ENCODE results near the gene ETDB.
"Not testable (repeated sequence)": the region's sequence is repeated elsewhere in the genome, so short reads cannot be mapped to it uniquely, and the experiment has no call there.

The ETDB gene

DNA sequence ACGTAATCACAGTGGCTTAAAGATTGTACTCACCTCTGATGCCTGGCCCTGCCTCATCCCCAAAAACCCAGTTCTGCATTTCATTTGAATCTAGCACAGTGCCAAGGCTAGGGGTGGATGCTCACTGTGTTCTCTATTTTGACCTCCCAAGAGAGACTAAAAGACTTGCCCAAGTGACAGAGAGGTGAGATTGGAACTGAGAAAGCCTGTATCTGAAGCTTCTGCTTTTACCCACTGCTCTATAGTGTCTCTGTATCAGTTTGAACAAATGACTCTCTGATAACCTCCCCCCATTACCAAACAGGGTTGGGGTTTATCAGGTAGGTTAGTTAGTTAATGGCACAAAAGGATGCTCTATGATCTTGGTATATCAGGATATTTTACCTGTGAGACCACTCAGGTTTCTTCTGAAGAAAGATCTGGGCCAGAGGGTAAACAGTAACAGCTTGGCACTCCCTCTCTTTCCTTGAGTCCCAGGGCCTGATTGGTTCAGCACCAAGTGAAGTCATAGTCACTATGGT, at the start of gene ETDB:
Gene ETDB, minus strand, starts transcription at position 471 of the 521 bp plus-strand sequence. CDS start 1,265 bp downstream, outside the sequence.
- DNase-seq (ENCODE audit: low read depth in 1 of 2, low spot score in 1 of 2), result not testable (repeated sequence)

DNA sequence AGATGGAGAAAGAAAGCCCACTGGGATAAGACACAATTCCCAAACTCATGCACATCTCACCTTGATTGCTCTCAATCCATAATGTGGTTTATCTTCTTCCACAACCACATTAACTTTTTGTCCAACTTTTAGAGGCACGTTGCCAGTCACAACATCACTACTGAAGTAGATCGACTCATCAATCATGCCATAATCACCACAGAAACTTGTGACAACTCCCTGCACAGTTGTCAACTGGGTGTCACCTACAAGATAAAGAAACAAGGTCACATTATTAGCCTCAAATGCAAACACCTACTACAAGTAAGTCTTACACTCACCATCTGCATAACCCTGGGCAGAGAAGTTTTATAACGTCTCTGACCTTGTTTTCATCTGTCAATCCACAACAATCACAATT, 49.2 kb upstream of the ETDB start:
- DNase-seq (ENCODE audit: low read depth in 1 of 2, low spot score in 1 of 2), result not testable (repeated sequence)

DNA sequence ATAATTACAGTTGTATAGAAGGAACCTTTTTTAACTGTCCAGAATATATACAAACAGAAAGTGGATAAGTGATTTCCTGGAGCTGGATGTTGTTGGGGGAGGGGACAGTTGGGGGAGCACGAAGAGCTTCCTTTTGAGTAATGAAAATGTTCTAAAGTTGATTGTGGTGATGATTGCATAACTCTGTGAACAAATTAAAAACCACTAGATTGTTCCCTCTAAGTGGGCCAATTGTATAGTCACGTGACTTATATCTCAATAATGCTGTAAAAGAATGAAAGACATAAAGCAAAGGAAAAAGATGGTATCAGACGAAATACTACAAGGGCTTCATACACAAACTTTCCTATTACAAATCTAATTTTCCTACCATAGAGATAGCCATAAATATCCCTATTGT, 48.2 kb upstream of the ETDB start:
- no peak for DNase-seq (ENCODE audit: low read depth in 1 of 2, low spot score in 1 of 2)

DNA sequence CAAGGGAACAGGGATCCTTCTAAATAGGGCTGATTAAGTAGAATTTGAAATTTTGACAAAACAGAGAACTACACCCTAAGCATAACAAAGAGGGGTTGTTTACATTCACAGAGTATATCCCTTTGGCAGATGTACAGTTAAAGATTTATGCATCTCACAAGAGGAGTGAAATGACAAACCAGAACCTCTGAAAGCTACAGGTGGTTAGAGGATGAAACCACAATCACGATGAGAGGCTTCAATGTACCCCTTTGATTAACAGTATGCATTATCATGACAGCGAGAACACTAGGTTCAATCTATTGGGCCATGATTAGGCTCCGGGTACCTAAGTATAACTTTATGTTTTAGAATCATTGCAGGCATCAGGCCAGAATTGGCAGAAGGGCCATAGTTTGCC, 34.4 kb upstream of the ETDB start:
- DNase-seq (ENCODE audit: low read depth in 1 of 2, low spot score in 1 of 2), result not testable (repeated sequence)

DNA sequence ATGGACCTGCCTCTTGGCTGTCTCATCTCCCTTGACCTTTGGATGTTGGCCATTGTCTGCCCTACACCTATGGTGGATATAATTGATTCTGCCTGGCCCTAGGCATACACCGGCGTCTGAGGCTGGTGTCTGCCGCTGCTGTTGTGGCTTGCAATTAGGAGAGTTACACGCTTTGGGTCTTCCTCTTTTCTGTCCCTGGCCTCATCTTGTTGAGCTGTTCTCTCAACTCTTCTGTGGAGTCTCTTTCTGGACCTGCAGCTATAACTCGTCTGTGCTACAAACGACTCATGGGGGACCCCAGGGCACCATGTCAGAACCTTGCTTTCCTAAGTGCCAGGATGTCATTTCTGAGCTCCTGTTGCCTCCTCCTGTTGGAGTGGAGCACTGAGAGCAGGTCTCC, 5.8 kb upstream of the ETDB start:
- not testable (repeated sequence) for DNase-seq (ENCODE audit: low read depth in 1 of 2, low spot score in 1 of 2)

DNA sequence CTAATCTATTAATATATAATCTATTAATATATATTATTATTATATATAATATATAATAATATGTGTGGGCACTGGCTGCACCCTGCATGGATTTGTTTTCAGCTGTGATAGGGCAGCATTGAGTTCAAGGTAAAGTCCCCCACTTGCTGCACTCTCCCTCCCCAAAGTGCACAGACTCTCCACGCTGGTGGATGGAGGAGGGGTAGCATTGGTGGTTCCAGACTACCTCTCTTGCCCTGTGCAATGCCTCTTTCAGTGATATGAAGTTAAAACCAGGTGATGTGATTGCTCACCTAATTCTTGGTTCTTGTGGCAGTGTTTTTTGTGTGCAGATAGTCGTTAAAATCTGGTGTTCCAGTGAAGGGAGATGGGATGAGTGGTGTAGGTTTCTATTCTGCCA, 4.3 kb downstream of the ETDB start:
- DNase-seq (ENCODE audit: low read depth in 1 of 2, low spot score in 1 of 2), result not testable (repeated sequence)

DNA sequence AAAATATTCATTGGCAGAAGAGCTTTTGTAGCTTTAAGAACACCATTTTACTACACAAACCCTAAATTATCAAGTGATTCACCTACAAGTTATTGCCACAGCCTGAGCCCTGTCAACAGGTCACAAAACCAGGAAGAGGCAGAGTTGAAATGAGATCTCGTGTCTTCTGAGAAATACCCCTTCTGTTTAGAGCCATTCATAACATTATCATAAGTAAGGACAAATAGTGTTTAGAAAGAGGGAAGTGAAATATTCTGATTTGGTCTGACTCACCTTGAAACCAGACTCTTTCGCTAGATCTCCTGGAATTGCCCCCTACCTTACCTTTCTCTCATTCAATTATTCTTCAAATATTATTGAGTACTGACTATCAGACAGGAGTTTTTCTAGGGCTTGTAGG, 5.9 kb downstream of the ETDB start:
- DNase-seq (ENCODE audit: low read depth in 1 of 2, low spot score in 1 of 2), result no peak

DNA sequence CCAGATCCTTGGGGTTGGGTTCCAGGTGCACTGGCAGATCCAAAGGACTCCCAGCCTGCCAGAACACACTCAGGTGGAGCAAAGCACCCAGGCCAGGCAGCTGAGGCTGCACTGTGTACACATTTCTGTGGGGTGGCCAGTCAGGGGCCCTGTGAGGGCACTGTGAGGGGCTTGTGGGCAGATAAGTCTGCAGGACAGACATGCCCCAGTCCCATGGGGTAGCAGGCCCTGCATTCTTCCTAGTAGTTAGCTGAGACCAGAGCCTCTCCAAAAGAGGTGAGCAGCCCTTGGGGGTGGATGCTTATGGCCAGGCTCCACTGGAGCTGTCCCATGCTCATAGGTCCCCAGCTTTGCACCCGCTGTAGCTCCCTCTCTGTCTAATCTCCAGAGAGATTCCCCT, 7.6 kb downstream of the ETDB start:
- DNase-seq (ENCODE audit: low read depth in 1 of 2, low spot score in 1 of 2), result no peak

DNA sequence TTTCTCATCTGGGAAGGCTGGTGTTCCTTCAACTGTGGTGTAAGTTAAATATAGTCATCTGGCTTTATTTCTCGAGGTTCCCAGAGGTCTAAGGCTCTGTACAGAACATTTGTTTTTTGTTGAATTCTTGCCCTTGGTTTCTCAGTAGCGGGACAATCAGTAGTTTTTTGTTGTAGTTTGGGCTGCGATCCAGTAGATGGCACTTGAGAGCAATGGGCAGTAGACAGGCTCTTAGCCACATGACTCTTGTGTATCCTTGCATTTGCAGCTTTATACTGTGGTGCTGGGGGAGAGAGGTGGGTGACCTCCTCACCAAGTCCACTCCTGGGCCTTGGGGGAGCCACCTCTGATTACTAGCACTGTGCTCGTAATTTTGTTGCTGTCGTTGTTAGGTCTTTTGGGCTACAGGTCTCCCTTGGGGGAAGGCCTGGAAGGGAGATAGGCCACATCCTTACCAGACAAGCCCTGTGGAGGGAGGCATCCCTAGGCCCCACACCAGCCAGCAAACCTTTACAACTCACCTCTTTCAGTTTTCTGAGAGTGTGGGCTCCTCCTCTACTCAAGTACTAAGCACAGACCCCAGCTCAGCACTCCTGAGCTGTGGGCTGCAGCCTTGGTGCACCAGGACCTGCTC, 8.1 kb downstream of the ETDB start:
- DNase-seq (ENCODE audit: low read depth in 1 of 2, low spot score in 1 of 2), result peak in 1 of 2 donors; percentile 30

DNA sequence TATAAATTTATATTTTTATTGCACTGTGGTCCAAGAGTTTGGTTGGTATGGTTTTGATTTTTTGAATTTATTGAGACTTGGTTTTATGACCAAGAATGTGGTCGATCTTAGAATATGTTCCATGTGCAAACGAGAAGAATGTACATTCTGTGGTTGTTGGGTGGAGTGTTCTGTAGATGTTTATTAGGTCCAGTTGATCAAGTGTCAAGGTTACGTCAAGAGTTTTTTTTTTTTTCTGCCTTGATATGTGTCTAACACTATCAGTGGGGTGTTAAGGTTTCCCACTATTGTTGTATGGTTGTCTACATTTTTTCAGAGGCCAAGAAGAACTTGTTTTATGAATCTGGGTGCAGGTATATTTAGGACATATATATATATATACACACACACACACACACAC, 10.8 kb downstream of the ETDB start:
- no peak for DNase-seq (ENCODE audit: low read depth in 1 of 2, low spot score in 1 of 2)

DNA sequence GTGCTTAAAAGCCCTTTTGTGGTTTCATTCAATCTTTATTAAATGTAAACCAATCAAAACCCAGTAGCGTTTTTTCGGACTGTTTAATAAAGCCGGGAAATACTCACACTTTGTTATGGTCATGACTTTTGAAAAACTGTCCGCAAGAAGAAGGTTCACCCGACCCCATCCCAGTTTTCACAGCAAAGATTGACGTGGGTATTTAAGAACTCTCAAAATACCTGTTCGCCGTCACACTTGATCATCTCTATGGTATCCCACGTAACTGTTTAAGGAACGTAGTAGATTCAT, 20.9 kb downstream of the ETDB start:
- DNase-seq (ENCODE audit: low read depth in 1 of 2, low spot score in 1 of 2), result no peak

DNA sequence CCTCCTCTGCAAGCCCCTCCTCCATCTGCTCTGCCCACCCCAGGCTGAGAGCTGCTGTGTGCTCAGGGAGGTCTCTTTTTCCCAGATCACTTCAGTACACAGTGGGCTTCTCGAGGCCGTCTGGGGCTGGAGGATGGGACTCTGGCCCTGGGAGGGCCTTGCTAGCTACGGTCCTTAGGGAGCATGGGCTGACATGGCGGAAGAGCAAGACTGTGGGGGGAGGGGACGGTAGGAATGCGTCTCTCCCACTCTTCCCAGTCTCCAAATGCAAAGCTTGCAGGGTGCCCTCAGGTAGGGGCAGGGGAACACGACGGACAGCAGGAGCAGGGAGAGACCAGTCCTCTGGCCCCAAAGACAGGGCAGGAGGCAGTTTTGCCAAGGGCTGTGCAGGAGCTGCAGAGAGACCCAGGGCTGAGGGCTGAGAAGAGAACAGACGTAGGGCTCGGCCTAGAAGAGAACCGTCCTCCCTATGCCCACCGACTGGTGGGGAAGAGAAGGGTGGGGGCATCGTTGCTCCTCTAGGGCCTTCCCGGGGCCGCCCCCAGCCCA, 23.1 kb downstream of the ETDB start:
- not testable (repeated sequence) for DNase-seq (ENCODE audit: low read depth in 1 of 2, low spot score in 1 of 2)

DNA sequence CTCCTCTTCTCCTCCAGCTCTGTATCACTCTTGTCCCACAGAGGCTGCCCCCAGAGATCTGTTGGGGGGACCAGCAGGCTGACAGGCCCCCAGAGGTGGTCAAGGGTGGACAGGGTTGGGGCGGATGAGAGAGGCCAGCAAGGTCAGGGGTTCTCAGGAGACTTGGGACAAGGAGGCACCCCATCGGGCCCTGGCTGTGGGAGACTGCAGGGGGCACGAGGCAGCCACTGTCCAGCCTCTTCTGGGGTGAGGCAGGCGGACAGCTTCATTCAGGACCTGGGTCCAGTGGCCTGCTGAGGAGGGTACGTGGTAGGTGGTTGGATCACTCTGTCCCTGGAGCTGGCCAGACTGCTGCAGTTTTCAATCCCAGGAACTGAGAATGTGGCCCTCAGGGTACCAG, 24.6 kb downstream of the ETDB start:
- no peak for DNase-seq (ENCODE audit: low read depth in 1 of 2, low spot score in 1 of 2)

DNA sequence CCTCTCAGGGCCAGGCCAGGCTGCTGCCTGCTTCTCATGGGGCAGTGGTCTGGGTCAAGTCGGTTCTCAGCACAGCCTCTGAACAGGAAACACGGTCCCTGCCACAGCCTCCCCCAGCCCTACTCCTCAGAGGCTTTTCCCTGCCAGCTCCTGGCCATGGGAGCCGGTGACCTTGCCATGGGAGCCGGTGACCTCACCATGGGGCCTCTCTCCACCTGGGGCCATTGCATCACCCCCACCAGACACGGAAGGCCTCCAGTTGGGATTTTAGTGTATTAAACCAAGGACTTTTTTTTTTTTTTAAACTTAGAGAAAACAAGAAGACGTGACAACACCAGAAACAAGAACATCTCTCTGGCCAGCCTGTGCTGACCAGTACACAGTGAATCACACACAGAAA, 25.6 kb downstream of the ETDB start:
- DNase-seq (ENCODE audit: low read depth in 1 of 2, low spot score in 1 of 2), result no peak

DNA sequence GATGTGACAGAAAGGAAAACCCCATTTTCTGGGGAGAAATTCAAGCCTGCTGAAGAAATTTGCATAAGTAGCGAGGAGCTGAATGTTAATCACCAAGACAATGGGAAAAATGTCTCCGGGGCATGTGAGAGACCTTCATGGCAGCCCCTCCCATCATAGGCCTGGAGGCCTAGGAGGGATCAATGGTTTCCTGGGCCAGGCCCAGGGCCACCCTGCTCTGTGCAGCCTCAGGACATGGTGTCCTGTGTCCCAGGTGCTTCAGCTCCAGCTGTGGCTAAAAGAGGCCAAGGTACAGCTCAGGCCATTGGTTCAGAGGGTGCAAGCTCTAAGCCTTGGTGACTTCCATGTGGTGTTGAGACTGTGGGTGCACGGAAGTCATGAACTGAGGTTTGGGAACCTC, 31.2 kb downstream of the ETDB start:
- no peak for DNase-seq (ENCODE audit: low read depth in 1 of 2, low spot score in 1 of 2)

DNA sequence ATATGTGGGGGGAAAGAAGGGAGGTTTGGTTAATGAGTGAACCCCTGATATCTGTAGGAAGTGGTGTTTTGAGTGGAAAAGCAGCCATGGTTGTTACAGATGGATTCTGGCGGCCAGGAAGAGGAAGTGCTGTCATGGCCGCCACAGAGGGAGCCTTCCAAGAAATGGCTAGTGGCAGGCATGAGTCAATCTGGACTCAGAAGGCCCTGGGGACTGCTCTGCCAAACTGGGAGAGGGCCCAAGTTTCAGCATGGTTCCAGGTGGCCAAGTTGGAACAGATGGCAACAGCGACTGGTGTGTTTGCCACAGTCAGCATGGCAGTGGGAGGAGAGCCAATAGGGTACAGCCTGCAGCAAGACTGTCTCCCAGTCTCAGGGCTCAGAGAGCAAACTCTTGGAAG, 32.5 kb downstream of the ETDB start:
- DNase-seq (ENCODE audit: low read depth in 1 of 2, low spot score in 1 of 2), result no peak

DNA sequence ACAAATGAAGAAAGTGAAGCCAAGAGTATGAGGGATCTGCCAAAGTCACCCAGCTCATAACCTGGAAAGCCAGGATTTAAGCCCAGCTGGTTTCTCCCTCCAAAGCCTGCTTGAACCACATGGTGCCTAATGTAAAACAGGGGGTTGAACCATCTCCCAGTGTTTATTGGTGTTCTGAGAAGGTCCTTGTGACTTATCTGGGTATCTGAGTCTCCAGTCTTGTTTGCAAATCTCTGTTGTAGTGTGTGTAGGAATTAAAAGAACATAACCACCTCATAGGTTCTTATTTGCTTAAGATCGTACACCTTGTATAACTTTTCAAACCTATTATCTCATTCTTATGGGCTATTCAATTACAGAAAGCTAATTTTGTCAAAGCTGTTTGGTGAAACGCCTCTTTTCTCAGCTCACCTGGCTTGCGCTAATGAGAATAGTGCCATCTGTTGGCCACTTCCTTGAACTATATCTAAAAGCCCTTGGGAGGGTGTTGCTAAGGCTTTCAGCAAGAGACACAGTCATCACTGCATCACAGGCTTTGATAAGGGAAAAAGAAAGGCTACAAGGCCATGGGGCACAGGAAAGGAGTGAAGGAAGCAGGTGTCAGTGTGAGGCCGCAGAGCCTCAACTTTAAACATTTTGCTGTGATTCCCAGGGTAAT, 34.0 kb downstream of the ETDB start:
- peak in 1 of 2 donors; percentile 44 for DNase-seq (ENCODE audit: low read depth in 1 of 2, low spot score in 1 of 2)

DNA sequence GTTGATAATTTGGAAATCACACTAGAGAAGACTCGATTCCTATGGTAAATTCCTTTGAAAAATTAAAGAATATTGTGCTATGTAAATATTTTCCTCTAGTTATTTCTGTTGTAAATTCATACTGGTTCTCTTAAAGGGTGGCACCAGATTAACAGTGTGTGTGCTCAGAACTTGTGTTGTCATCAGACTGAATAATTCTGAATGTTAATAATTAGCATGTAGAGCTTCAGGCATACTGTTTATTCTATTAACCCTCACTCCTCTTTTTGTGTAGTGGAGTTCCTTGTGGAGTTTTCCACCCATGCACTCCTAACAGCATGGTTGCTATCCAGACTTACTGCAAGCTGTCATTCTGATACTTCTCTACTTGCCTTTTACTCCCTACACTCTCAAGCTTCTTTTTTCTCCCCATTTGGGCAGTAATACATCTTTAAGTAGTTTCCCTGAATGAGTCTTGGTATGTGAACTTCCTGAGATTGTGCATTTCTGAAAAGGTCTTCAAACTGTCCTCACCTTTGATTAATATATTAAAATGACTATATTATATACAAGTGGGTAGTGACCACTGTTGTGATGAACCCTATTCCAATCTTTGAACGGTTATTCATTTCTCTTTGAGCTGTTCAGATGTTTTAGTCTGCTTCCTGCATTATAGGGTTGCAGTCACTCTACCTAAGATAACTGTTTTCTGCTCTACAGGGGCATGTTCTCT, 38.5 kb downstream of the ETDB start:
- no peak for DNase-seq (ENCODE audit: low read depth in 1 of 2, low spot score in 1 of 2)
